Uterus (tissue), 4 donors: ENCODE results near the gene TSPAN17. TPM values are rescaled to one million over a fixed set of nuclear protein-coding genes. Genes with fewer than 3 reads are reported as not detected.
A peak's percentile ranks its signal among the peaks of the same experiment; 100 is the strongest.

Experiments used
- DNase-seq, 2 donors: peaks; one replicate each; pipeline ENCODE4 v3.0.0-alpha.2; 2019 to 2020
- H3K27ac ChIP-seq, 2 donors: fragments of 200-600 bp; sonication (generic); 1 replicate in 1 of 2; 2 replicates in 1 of 2; pipeline ENCODE4 v1.5.1; 2016 to 2018
- H3K27me3 ChIP-seq, 2 donors: fragments of 200-600 bp; sonication (generic); one replicate each; pipeline ENCODE4 v1.5.1; 2018 to 2019; ENCODE audit warnings: control low read depth in 1 of 2
- H3K36me3 ChIP-seq, 2 donors: fragments of 200-600 bp; sonication (generic); one replicate each; pipeline ENCODE4 v1.5.1; 2019; ENCODE audit warnings: control low read depth in 1 of 2
- H3K4me1 ChIP-seq, 2 donors: fragments of 200-600 bp; sonication (generic); one replicate each; pipeline ENCODE4 v1.5.1; 2018 to 2019; ENCODE audit warnings: control low read depth in 1 of 2
- H3K4me3 ChIP-seq, 2 donors: fragments of 200-600 bp; sonication (generic); 1 replicate in 1 of 2; 2 replicates in 1 of 2; pipeline ENCODE4 v1.5.1; 2018 to 2019; ENCODE audit warnings: mild to moderate bottlenecking in 1 of 2
- H3K9me3 ChIP-seq, 2 donors: fragments of 200-600 bp; sonication (generic); one replicate each; pipeline ENCODE4 v1.5.1; 2019; ENCODE audit warnings: control low read depth in 1 of 2
- CTCF ChIP-seq, 4 experiments: fragments of 200-600 bp in 2 of 4; fragments of 450-650 bp in 2 of 4; sonication (generic) in 2 of 4; IDR thresholded peaks; one replicate each; pipeline ENCODE4 v1.5.1; 2016 to 2019; ENCODE audit warnings: antibody characterized with exemption in 4 of 4, mild to moderate bottlenecking in 2 of 4, moderate library complexity in 1 of 4
- POLR2A ChIP-seq, 2 donors: fragments of 450-650 bp; IDR thresholded peaks; one replicate each; pipeline ENCODE4 v1.6.1; 2016; ENCODE audit warnings: antibody characterized with exemption in 2 of 2, mild to moderate bottlenecking in 1 of 2, moderate library complexity in 1 of 2
- intact Hi-C: fragments of 100-400 bp; cut with DNase I; formaldehyde crosslinking; loops from one replicate; pipeline ENCODE4 v1.15.1; 2023; ENCODE audit warnings: low total_unique reads
- total RNA-seq, 4 donors: library from RNA; depleted of rRNA in 3 of 4; stranded (reverse); fragments of >200 nt in 3 of 4; gene quantifications; one replicate each; pipeline versions ENCODE4 v1.1.0 to v1.2.4, GENCODE V29; 2014 to 2023
- donor health status: DM: yes; HTN: yes; CAD: no.

TSPAN17 gene
- total RNA-seq, 4 donors from 2014 or later: 10.0 to 45.6 (median 20.2) TPM

- no peak for DNase-seq
- TF ChIP-seq POLR2A (IDR thresholded peaks at IDR 0.05): no peak
- intact Hi-C loops: no loop called here
- Histone ChIP-seq H3K27me3 (peaks cover 16 to 45% of the 10 kb centered on the region in 2 donors), H3K36me3 (no peaks in the 10 kb centered on the region), H3K4me1 (peaks cover 0 to 10% of the 10 kb centered on the region in 2 donors), H3K27ac (no peak within 1 kb of the TSS), H3K4me3 (peak within 1 kb of the TSS in 1 of 2 donors; percentile 15), H3K9me3 (no peaks in the 10 kb centered on the region)
Observed at GRCh38 chr5:176629853-176630680, 17.2 kb upstream of the TSPAN17 start, which contains the start of the genes EIF4E1B and SNCB. TSS of gene EIF4E1B (plus strand) at chr5:176630675. CDS start at chr5:176642788, 12,113 bp downstream. TSS of gene SNCB (minus strand) at chr5:176630534. CDS start at chr5:176629654, 880 bp downstream.

GRCh38 chr5:176630681-176631222 lies 16.5 kb upstream of the TSPAN17 start:
- Histone ChIP-seq H3K36me3 (no peaks in the 10 kb centered on the region), H3K4me3 (peak overlapping the region in 1 of 2 donors; percentile 15), H3K27me3 (peaks cover 16 to 45% of the 10 kb centered on the region in 2 donors), H3K27ac (no peak overlapping the region), H3K9me3 (no peaks in the 10 kb centered on the region), H3K4me1 (peaks cover 0 to 10% of the 10 kb centered on the region in 2 donors)
- TF ChIP-seq POLR2A (IDR thresholded peaks at IDR 0.05) (no peak), CTCF (IDR thresholded peaks at IDR 0.05) (no peak)
- no peak for DNase-seq
- intact Hi-C loops: no loop called here

- no peak for TF ChIP-seq POLR2A (IDR thresholded peaks at IDR 0.05)
- TF ChIP-seq CTCF (IDR thresholded peaks at IDR 0.05): no peak
- peaks cover 16 to 41% of the 10 kb centered on the region in 2 donors for H3K27me3 ChIP-seq
Observed at GRCh38 chr5:176631383-176632200, 15.7 kb upstream of the TSPAN17 start.

GRCh38 chr5:176632745-176633144 lies 14.5 kb upstream of the TSPAN17 start:
- Histone ChIP-seq H3K4me1 (peaks cover 0 to 10% of the 10 kb centered on the region in 2 donors), H3K4me3 (no peak overlapping the region), H3K27me3 (peaks cover 16 to 31% of the 10 kb centered on the region in 2 donors), H3K9me3 (no peaks in the 10 kb centered on the region), H3K36me3 (no peaks in the 10 kb centered on the region), H3K27ac (no peak overlapping the region)
- TF ChIP-seq CTCF (IDR thresholded peaks at IDR 0.05) (no peak), POLR2A (IDR thresholded peaks at IDR 0.05) (no peak)
- DNase-seq: no peak
- intact Hi-C loops: no loop called here

More at GRCh38 chr5:176631383-176632200, 15.7 kb upstream of the TSPAN17 start:
- Histone ChIP-seq H3K9me3 (no peaks in the 10 kb centered on the region), H3K4me3 (no peak overlapping the region), H3K36me3 (no peaks in the 10 kb centered on the region), H3K27ac (no peak overlapping the region), H3K4me1 (peaks cover 0 to 10% of the 10 kb centered on the region in 2 donors)
- intact Hi-C loops: no loop called here
- no peak for DNase-seq

- intact Hi-C loops: no loop called here
- no peaks in the 10 kb centered on the region for H3K9me3 ChIP-seq
- peaks cover 14 to 23% of the 10 kb centered on the region in 2 donors for H3K27me3 ChIP-seq
- H3K4me3 ChIP-seq: no peak overlapping the region
- no peak for DNase-seq
- H3K4me1 ChIP-seq: peaks cover 0 to 10% of the 10 kb centered on the region in 2 donors
- no peaks in the 10 kb centered on the region for H3K36me3 ChIP-seq
- TF ChIP-seq POLR2A (IDR thresholded peaks at IDR 0.05): no peak
- no peak for TF ChIP-seq CTCF (IDR thresholded peaks at IDR 0.05)
- H3K27ac ChIP-seq: no peak overlapping the region
Observed at GRCh38 chr5:176633598-176633997, 13.7 kb upstream of the TSPAN17 start.
